Suppressor macrophage (primary cell): ENCODE measurements around the gene MEAK7.

ENCODE experiments used
- DNase-seq, 4 experiments: peaks; one replicate each; pipeline ENCODE4 v3.0.0-alpha.2; 2020 to 2022
- total RNA-seq, 17 experiments: gene quantifications; one replicate each; lab custom pipeline; 2026; ENCODE audit warnings: mixed read lengths in 6 of 17, inconsistent platforms in 3 of 17; lab: John Stamatoyannopoulos, UW

Gene MEAK7, protein sequence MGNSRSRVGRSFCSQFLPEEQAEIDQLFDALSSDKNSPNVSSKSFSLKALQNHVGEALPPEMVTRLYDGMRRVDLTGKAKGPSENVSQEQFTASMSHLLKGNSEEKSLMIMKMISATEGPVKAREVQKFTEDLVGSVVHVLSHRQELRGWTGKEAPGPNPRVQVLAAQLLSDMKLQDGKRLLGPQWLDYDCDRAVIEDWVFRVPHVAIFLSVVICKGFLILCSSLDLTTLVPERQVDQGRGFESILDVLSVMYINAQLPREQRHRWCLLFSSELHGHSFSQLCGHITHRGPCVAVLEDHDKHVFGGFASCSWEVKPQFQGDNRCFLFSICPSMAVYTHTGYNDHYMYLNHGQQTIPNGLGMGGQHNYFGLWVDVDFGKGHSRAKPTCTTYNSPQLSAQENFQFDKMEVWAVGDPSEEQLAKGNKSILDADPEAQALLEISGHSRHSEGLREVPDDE
- 8.1 to 20.2 (median 14.9) reads per million in 17 experiments for total RNA-seq

DNA sequence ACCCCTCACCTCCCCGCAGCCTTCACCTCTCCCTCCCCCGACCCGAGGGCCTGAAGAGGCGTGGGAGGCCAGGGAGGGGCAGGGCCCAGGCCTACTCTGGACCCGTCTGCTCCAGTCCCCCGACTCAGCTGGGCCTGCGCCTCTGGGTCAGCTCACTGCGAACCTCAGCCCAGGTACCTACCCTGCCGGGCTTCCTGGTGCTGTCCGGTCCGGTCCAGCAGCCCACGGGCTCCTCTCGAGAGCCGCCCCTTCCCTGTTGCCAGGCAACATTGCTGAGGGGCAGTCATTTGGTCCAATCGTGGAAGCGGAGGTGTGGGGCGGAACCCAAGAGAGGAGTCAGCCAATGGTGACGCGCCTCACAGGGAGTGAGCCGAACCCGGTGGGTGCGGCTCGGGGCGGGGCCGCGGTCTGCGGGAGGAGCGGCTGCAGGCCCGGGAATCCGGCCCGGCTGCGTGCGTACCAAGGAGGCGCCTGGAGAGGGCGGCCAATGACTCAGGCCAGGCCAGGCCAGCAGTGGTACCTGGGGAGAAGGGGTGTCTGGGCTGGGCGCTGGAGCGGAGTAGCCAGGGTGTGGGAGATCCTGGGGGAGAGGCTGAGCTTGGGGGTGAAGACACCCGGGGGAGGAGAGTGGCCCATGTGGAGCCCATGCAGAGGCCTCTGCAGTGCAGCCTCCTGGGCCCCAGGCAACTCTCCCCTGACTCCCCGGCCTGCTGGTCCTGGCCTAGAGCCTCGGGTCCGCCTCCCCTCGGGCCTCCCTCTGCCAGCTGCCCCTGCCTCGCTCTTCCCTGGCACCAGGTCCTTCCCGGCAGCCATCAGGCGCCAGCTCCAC is at the start of gene MEAK7:
MEAK7 (minus strand) TSS at position 240 of the 829 bp plus-strand sequence. CDS start 6,573 bp downstream, outside the sequence.
- peak; percentile 99 for DNase-seq

DNA sequence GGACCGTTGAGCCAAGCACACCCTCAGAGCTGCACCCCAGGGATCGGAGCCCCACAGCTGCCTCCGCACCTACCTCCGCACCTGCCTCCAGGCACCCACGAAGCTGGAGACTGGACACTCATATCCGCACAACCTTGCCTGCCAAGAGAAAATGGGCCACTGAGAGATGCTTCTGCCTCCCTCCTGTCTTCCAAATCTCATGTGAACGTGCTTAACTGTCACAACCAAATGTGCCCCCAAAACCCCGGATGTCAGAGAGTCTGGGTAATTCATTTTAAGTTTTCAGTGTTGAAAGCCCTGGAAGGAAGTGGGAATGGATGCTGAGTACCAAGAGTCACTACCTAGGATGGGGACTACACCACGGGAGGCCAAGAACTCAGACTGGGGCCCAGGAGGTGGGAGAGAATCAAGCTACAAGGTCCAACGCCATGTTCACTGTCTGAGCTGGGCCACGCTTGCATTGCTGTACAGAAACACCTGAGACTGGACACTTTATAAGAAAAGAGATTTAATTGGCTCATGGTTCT is 49.5 kb upstream of the MEAK7 start:
- no peak for DNase-seq

DNA sequence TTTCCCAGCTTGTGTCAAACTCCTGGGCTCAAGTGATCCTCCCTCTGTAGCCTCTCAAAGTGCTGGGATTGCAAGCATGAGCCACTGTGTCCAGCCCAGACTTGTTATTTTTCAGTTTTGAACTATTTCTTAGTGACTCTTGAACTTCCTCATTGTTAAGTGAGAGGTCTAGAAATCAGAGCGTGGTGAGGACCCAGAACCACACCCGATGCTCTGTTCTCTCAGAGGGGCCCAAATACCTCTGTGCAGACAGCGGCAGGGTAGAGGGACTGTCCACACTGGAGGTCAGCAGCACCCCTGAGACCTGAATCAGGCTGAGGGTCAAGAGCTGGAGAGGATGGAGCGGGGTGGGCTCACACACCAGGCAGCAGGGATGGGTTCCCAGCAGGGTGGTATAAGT is 47.7 kb upstream of the MEAK7 start:
- peak in 2 of 4 experiments; percentile 19 to 36 for DNase-seq

DNA sequence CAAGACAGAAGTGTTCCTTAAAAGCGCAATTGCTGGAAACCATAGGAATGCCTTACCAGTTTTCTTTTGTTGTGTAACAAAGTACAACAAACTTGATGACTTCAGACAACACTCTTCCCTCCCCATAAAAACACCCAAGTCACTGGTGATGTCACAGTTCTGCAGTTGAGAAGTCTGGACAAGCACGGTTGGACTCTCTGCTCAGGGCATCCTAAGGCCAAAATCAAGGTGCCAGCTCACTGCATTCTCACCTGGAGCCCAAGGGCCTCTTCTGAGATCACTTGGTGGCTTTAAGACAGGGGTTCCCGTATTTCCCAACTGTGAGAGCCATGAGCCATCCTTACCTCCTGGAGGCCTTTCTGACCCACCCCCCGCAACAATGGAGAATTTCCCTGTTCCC is 45.6 kb upstream of the MEAK7 start:
- peak in 1 of 4 experiments; percentile 23 for DNase-seq

DNA sequence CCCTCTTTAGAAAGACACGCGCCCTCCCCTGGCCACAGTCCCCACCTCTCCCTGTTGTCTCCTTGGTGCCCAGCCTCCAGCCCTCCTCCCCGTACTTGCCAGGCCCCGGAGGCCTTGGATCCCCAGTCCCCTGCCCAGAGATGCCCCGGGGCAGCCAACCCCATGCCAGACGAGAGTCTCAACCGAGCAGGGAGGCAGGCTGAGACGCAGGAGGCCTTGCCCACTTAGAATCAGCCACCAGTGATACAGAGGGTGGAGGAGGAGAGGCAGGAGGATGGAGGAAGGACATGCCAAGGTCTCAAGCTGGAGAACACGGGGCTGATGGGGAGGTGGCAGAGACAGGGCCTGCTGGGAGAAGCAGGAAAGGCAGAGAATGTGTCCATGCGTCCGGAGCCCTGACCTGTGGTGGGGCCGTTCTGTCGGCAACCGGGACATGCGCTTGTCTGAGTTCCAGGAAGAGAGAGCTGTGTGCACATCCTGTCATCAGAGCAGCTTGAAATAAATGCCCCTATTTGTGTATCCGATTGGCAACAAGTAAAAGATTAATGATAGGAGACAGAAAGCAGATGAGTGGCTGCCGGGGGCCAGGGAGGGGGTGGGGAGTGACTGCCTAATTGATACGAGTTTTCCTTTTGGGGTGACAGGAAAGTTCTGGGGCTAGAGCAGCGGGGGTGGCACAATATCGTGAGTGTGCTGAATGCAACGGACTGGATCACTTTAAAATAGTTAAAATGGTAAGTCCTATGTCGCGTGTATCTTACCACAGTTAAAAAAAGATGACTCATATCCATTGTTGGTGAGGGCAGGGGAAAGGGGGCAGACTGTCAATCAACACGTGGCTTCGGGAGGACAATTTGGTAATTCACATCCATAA is 44.7 kb upstream of the MEAK7 start:
- no peak for DNase-seq

DNA sequence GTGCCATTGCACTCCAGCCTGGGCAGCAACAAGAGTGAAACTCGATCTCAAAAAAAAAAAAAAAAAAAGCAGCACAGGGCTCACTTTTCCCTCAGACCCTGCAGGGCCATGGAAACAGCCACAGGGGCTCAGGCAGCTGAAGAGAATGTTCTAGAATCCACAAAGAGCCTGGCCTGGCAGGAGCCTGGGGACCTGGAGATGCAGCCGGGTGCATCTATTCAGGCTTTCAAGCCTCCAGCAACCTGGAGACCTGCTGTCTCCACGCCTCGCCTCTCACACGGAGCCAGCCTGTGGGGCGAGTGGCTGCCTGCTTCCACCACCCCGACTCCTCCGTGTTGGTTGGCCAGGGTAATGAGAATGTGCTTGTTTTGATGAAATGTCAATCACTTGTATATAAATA is 44.0 kb upstream of the MEAK7 start:
- no peak for DNase-seq

DNA sequence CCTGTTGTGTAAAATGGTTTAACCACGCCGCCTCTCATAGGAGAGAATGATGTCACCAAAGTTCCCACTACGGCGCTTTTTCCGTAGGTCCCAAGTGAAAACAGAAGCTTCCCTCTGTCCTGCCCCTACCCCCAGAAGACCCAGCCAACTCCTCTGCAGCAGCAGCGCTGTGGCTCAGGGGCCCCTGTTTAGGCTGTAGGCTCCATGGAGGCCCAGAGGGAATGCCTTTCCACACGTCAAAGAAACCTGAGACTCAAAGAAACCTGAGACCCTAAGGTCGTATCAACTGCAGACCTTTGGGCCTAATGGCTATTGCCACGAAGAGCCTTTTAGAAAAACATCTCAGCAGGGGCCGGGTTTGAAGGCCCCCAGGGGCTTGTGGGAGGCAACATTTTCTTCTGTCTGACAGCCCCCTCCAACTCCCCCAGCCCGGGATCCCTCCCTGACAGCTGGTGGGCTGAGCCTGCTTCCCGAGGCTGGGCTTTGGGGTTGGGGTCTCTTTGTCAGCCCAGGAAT is 43.1 kb upstream of the MEAK7 start:
- DNase-seq, result no peak

DNA sequence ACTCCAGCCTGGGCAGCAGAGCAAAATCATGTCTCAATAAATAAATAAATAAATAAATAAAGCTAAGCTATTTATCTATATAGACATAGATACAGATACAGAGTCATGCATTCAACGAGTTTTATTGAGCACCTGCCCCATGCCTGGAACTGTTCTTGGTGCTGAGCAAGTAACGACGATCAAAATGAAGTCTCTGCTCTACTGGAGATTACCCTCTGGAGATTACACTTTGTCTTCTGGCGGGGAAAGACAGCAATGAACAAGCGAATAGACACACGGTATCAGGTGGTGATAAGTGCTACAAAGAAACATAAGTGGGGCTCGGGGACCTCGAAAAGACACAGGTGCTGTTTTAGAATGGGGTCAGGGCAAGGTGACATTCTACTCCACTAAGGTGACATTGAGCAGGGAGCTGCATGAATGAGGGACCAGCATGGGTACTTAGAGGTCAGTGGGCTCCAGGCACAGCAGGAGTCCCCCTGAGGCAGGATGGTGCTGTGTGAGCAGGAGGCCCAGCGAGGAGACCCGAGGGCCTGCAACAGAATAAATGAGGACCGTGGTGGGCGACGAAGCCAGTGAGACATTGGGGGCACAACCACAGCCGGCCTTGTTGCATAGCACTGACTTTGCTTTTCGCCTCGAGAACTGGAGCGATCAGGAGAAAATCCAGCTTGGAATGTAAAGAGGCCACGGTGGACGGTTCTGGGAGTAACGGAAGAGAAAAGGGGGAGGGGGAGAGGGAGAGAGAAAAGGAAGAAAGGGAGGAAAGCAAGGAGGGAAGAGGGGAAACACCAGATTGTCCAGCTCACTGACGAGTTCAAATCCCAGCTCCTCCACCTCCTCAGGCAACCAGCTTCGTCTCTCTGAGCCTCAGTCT is 42.4 kb upstream of the MEAK7 start:
- DNase-seq, result no peak

DNA sequence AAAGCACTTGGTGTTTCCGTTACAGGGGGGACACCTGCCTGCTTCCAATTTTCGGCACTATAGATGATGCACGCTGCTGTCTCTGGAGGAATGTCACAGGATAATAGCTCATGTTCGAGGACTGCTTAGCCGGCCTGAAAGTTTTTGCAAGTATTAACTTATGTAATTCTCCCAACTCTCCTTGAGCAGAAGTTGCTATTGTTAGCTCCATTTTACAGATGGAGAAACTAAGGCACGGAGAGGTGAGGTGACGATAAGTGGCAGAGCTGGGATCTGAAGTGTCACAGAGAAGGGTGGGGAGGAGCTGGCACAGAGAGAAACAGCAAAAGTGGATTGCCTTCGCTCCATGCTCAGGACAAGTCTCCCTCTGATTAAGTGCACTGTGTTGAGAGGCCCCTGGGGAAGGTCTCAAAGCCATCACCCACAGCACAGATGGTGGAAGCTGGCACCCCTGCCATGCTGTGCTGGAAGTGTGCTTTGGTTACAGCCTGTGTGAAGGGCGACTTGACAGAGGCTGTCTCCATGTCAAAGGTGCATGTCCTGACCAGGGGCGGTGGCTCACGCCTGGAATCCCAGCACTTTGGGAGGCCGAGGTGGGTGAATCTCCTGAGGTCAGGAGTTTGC is 40.8 kb upstream of the MEAK7 start:
- no peak for DNase-seq

DNA sequence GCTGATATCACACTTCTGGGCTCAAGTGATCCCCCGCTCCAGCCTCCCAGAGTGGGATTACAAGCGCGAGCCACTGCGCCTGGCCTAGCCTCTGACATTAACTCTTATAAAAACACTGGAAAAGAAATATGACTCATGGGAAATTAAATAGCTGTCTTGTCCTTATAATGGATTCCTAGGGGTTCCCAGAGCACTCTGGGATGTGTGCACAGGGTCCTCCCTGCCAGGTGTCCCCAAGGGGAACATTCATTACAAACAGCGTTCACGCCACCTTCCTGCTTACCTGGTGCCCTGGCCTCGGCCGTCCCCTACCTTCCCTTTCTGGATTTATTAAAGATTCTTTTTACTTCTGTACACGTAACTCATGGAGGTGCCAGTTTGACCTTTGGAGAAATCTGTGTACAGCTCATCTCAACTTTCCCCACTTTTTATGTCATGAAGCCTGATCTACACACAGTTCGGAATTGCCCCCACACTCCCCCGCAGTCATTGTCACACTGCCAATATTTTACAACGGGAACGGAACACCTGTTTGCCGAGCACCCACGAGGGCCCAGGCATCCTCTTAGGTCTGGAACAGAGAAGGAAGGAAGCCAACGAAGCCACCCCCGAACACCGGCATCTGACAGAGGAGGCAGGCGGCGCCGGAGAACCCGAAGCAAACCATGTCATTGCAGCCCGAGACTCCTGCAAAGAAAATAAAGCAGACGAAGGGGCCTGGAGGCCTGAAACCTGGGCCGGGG is 39.7 kb upstream of the MEAK7 start:
- peak; percentile 56 to 69 (median 60) for DNase-seq

DNA sequence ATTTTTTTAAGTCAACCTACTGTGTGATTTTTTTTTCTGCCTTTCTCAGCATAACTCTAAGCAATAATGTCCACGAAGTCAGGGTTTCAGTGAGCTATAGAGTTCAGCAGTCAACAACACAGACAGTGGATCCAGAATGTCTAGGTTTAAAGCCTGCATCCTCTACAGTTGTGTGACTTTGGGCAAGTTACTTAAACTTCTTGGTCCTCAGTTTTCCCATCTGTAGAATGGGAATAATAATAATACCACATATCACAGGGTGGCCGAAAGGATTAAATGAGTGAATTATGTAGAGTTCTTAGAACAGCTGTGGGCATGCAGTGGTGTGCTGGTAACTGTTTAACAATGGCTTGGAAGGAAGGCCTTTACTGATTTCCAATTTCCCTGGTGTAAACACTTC is 38.8 kb upstream of the MEAK7 start:
- no peak for DNase-seq

DNA sequence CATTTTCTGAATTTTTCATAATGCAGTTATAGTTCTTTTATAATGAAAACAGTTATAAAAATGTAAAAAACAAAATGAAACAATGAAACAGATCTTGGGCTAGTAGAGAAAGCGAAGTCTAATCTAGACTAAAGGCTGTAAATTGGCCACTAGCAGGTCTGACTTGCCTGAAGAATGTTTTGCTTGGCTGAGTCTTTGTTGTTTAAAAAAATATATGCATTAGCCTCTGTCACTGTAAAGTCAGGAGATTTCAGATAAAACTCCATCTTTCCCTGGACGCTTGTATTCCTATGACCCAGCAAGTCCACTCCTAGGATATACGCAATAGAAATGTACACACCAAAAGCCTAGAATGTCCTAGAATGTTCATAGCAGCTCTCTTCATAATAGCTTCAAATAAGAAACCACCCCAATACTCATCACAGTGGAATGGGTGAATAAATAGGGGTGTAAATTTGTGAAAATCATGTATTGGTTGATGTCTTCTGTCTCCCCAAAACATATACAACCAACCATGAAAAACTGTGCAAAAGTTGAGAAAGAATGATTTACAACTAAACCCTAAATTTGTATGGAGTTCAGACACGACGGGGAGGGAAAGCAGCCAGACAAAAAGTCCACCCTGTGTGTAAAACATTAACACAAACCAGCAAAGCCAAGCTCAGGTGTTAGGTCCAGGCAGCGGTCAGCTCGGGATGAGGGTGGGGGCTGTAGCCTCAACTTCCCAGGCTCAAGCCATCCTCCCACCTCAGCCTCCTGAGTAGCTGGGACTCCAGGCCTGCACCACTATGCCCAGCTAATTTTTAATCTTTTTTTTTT is 37.7 kb upstream of the MEAK7 start:
- DNase-seq, result no peak

DNA sequence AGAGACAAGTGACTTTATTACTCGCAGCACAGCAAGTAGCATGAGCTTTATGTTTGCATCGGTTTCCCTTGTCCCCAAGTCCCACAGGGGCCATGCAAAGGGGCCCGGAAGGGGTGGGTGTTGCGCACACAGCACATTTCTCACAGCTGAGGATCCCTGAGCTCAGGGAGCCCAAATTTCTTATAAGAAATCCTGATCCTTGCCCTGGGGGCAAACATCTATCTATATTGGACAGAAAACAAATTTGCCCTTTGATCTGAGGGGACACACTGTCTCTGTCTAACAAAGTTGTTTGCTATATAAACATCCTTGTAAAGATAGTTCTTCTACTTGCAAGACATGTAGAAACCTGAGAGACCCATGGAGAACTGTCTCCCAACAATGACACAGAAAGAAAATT is 35.7 kb upstream of the MEAK7 start:
- no peak for DNase-seq

DNA sequence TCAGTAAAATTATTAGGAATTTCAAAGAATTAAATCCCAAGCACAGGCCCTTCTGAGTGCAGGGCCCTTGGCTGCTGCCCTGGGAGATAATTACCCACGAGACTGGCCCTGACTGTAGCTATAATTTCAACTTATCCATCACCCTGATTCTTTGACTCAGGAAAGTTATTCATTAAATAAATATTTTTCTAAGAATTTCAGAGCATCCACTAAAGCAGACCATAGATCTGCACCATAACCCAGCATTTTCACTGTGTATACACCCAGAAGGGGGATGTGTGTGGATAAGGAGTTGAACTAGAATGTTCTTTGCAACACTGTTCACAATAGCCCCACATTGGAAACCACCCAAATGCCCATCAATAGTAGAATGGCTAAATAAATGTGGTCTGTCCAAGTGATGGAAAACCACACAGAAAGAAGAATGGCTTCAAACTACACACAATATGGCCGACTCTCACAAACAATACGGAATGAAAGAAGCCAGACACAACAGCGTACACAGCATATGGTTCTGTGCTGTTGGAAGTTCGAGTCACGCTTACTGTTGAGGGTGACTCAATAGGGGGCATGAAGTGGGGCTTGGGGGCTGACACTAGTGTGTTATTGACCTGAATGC is 33.9 kb upstream of the MEAK7 start:
- no peak for DNase-seq

DNA sequence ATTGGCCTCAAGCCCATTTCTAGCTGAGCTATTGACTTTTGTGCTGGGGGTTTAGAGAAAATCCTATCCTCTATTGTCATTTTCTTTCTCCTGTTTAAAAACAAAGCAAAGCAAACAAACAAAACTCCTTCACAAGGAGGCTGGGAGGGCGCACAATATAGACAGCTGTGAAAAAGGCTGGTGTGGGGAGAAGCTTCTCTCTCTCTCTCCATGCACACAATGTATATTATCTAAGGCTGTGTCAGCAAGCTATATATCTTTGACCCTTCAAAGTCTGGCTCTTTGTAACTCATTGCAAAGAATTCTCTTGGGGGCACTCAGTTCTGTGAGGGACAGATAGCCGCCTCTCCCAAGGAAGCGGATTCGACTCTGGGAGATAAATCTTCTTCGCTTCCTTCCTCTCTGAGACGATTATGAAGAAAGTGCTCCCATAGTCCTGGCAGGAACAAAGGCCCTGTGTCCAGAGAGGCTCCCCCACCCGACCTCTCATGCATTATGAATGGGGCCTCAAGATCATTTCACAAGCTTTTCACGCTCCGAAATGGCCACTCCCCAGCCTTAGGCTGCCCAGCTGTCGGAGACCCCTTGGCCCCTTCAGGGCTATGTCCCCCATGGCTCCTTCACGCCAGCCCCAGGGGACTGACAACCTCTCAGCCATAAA is 33.2 kb upstream of the MEAK7 start:
- no peak for DNase-seq

DNA sequence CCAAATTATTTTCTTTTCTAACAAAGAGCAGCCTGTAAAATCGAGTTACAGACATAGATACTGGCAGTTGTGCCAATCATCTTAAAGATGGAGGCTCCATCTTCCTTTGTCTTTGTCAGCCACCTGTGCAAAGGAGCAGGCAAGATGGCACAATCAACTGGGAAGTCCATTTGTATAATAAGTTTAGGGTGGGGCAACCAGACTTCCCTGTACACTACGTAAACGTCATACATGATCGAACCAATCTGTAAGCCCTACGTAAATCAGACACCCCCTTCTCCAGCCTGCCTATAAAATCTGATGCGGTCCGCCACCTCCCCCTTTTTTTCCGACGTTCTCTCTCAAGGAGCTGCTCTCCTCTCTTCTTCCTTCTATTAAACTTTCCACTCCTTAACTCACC is 31.4 kb upstream of the MEAK7 start:
- no peak for DNase-seq

DNA sequence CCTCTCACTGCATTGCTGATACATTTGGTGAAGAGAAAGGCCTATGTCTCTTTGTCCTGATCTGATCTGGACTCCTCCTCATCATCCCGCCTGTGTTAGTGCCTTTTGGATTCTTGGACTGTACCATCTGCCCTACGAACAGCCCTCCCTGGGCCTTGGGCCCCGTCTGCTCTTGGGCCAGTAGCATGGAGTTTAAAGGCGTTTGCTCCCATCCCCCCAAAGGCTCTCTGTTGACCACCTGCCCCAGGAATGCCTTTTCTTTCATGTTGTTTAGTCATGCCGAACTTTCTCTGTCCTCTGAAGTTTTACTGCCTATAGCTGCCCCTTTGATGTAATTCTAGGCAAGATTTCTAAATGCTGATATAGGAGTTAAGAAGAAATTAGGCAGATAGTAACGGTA is 30.9 kb upstream of the MEAK7 start:
- DNase-seq, result no peak

DNA sequence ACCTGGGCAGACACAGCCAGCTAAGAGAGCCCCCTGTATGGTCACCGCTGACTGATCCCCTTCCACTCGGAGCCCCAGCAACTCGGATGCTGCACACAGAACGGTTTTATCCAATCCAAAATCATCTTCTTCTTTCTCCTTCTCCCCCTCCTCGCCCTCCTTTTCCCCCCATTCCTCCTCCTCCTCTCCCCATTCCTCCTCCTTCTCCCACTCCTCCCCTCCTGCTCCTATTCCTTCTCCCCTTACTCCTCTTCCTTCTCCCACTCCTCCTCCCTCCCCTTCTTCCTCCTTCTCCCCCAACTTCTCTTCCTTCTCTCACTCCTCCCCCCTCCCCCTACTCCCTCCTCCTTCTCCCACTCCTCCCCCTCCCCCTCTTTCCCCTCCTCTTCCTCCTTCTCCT is 30.4 kb upstream of the MEAK7 start:
- DNase-seq, result no peak
